GM18508 (cell line): ENCODE data around the gene HPS5.

Experiments used
- ATAC-seq: cut with Tn5 transposase; IDR thresholded peaks from one replicate; pipeline ENCODE4 v1.9.1; 2021; ENCODE audit warnings: moderate number of reproducible peaks; ENCODE audit not compliant: insufficient read depth, unreplicated experiment

HPS5 gene

DNA sequence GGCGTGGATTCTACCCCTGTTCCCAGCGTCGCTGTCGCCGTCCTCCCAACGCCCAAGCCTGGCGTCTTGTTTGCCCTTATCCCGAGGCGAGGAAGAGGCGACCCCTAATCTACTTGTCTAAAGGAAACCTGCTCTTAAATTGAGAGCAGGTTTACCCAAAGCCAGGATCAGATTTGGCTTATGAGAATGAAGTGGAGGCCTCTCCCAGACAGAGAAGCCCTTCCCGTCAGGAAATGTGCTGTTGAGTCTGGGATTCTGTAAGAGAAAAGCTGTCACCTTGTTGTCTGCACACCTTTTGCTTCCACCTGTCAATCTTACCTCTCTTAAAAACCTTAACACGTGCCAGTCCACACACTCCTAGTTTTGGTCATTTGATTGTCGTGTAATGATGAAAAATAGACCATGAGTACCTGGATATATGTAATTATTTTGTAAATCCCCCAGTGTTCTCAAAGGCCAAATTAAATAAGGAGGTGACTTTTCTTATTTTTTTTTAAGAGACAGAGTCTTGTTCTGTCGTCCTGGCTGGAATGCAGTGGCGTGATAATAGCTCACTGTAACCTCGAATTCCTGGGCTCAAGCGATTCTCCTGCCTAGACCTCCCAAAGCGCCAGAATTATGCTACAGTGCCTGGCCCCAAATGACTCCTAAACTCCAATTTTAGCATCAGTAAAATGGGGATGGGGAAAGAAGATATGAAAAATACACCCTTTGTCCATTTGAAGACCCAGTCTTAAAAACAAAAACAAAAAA is 1.1 kb upstream of the HPS5 start:
- no peak for ATAC-seq

DNA sequence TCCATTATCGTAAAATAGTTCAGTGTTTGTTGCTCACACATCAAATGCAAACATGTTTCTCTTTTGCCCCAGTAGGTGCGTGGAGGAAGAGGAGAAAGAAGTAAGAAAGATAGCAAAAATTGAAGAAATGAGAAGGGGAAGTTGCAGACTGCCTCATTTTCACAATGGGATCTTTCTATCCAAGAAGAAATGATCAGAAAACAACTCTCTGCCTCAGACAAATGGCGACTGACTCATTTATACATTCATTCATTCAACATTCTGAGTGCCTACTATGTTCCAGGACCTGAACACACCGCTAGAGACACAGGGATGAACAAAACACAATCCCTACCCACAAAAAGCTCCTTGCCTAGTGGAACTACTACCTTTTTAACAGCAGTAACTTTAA is 367 bp downstream of the HPS5 start:
- no peak for ATAC-seq

DNA sequence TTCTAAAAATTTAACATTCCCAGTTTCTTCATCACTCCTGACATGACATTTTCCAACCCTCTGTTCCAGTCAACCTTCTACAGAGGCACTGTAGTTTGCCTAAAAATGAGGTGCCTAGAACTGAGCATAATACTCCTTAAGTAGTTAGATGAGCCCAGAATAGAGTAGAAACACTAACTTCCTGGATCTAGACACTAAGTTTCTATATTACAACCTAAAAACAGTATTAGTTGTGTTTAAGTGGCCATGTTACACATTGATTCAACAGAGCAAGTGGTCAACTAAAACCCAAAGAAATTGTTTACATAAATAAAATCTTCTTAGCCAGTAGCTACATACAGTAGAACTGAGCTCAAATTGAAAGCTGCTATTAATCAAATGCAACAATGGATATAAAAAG is 1.3 kb downstream of the HPS5 start:
- ATAC-seq, result no peak

GRCh38 chr11:18319914-18320313 is 2.0 kb downstream of the HPS5 start:
- ATAC-seq, result no peak

DNA sequence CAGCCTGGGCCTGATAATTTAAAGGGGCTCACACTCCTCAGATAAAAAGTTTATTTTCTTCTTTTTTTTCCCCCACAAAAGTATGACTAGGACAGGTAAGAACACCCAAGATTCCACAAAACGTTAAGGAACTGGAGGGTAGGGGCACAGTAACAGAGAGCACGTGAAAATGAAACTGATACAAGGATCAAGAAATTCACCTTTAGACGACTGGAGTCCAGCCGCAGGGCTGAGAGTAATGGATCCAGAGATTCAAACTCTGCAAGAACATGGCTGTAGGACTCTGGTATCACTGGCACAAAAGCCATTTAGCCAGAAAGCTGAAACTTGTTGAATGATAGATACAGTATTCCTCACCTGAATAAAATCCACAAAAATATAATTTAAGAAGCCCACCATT is 4.4 kb downstream of the HPS5 start:
- no peak for ATAC-seq

DNA sequence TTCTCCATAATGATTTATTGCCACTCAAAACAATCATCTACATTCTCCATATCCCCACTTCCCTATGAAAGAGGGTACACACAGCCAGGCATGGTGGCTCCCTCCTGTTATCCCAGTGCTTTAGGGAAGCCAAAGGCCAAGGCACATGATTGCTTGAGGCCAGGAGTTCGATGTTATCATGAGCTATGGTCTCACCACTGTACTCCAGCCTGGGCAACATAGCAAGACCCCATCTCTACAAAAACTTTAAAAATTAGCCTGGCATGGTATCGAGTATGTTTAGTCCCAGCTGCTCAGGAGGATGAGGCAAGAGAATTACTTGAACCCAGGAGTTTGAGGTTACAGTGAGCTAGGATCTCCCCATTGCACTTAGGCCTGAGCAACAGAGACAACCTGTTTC is 6.0 kb downstream of the HPS5 start:
- no peak for ATAC-seq

- ATAC-seq, result no peak
Observed at GRCh38 chr11:18314784-18315523, 7.0 kb downstream of the HPS5 start.

- no peak for ATAC-seq
Observed at GRCh38 chr11:18313965-18314763, 7.8 kb downstream of the HPS5 start.

DNA sequence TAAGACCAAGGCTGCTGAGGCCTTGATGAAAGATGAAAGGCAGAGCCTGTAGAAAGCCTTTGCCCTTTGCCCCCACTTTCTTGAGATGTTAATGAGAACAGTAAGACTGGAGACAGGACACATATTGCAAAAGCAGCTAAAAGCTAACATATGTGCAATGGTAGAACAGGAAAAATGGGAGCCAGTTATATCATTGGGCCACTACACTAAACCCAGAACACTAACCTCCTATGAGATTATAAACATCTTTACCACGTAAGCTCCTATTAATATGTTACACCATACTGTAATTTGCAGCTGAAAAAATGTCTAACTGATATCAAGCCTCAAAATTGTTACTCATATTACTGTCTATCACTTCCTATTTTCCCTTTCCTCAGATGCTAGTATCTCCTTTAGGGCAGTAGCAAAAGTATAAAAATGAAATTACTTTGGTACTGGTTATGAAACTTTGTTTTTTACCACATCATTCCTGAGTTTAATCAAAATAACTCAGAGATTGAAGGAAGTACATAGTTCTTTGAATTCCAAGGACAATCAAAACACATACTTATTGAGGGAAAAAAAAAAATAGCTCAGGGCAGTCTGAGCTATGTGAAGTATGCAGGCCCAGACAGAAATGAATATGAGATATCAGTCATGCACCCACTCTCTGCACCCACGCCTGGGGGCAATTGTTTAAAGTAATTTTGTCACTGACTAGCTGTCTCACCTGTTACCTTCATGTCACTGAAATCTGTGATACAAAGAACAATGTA is 9.1 kb downstream of the HPS5 start:
- ATAC-seq, result no peak

GRCh38 chr11:18312012-18312411 is 9.9 kb downstream of the HPS5 start:
- no peak for ATAC-seq

- ATAC-seq, result no peak
Observed at GRCh38 chr11:18310800-18311340, 11.1 kb downstream of the HPS5 start.

DNA sequence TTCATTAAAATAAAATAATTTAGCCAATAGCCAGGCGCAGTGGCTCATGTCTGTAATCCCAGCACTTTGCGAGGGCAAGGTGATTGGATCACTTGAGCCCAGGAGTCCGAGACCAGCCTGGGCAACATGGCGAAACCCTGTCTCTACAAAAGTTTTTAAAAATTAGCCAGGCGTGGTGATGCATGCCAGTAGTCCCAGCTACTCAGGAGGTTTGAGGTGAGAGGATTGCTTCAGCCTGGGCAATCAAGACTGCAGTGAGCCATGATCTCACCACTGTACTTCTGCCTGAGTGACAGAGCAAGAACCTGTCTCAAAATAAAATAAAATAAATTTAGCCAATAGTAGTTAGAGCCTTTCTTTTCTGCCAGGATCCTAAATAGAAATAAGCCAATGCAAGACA is 12.2 kb downstream of the HPS5 start:
- ATAC-seq, result no peak

DNA sequence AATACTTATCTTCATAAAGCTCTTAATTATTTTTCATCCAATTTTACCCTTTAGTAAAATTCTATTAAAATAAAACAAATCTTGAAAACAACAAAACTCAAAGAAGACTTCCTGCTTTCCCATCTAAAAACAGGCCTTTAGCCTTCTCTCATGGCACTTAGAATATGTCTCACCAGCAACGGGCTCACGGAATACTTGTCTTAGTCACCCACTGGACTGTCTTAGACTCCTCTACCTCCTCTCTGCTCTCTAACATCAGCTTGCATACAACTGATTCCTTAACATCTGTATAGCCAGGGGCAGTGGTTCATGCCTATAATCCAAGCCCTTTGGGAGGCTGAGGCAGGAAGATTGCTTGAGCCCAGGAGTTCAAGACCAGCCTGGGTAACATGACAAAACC is 13.7 kb downstream of the HPS5 start:
- ATAC-seq, result no peak

DNA sequence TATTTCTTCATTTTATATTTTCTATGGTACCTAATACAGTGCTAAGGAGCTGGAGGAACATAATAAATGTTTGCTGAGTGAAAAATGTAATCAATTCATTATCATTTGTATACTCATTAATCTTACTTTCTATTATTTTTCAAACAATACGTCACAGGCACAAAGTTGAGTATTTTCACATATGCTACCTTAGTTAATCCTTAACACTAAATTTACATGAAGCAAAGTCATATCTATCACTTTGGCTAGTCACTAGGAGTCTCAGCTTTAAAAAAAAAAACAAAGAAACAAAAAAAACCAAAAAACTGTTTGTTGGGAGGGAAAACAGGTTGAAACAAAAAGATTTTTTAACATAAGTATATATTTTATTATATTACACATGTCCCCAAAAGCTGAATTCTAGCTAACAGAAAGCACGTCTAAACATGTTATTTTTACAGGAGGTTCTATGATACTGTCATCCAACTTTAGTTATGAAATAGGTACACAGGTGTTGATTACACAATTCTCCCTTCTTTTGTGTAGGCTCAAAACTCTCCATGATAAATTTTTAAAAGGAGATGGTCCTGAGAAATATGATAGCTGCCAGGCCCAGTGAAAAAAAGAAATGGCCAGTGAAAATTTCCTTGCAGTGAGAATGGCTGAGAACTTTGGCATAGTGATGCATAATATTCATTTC is 14.3 kb downstream of the HPS5 start:
- no peak for ATAC-seq

GRCh38 chr11:18304745-18305144 is 17.2 kb downstream of the HPS5 start:
- ATAC-seq, result no peak

- ATAC-seq, result no peak
Observed at GRCh38 chr11:18299721-18300120, 22.2 kb downstream of the HPS5 start.

DNA sequence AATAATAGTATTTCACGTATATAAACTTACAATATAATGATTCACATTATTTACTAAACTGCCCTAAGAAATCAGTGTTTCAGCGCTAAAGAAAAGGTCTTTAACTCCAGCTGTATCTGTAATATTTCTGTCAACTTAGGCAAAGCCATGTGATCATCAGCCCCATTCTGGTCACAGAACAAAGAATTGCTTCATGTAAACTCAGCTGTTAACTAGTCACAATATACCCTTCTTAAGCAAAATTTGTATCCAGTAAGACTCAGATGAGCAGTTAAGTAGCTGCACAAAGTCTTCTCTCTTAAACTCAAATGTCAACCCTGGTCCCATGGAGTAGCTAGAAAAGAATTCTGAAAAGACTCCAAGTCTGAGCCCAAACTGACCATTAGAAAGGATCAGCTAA is 26.6 kb downstream of the HPS5 start:
- no peak for ATAC-seq

- ATAC-seq, result no peak
Observed at GRCh38 chr11:18294862-18295261, 27.1 kb downstream of the HPS5 start.

GRCh38 chr11:18288911-18289310 is 33.0 kb downstream of the HPS5 start:
- no peak for ATAC-seq

GRCh38 chr11:18285841-18286240 is 36.1 kb downstream of the HPS5 start:
- ATAC-seq, result no peak
